Posterior cingulate gyrus (tissue), 11 donors: ENCODE results near the gene FBXW5.

Experiments
- DNase-seq, 10 donors: peaks; one replicate each; pipeline versions ENCODE4 v3.0.0 to v3.0.0-alpha.2; 2020 to 2021; ENCODE audit warnings: mixed read lengths in 3 of 10
- intact Hi-C: fragments of 100-400 bp; cut with DNase I; formaldehyde crosslinking; loops from one replicate; pipeline ENCODE4 v1.15.1; 2023

The FBXW5 gene

DNA sequence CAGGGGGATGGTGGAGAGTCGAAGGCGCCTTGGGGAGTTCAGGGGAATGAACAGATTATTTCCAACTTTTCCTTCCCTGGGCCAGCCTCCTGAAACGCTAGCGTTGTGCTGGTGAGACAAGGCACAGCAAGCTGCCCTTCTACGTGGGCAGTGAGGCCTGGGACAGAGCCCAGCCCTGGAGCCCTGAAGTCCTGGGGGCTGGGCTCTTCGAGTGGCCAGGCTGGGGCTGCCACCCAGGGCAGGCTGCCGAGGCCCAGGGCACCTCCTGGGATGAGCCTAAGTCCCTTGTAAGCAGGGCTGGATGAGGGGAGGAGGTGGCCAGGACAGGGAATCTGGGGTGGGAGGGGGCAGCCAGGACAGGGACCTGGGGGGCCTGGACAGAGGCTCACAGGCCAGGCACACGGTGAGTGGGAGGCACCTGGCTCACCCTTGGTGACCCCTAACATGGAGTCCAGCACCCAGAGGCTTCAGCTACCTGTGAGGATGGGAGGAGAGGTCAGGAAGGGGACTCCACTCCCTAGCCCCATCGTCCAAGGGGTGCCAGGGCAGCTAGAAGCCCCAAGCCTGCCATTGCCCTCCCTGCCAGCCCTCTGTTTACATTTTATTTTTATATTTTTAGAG, 6.2 kb upstream of the FBXW5 start:
- no peak for DNase-seq

DNA sequence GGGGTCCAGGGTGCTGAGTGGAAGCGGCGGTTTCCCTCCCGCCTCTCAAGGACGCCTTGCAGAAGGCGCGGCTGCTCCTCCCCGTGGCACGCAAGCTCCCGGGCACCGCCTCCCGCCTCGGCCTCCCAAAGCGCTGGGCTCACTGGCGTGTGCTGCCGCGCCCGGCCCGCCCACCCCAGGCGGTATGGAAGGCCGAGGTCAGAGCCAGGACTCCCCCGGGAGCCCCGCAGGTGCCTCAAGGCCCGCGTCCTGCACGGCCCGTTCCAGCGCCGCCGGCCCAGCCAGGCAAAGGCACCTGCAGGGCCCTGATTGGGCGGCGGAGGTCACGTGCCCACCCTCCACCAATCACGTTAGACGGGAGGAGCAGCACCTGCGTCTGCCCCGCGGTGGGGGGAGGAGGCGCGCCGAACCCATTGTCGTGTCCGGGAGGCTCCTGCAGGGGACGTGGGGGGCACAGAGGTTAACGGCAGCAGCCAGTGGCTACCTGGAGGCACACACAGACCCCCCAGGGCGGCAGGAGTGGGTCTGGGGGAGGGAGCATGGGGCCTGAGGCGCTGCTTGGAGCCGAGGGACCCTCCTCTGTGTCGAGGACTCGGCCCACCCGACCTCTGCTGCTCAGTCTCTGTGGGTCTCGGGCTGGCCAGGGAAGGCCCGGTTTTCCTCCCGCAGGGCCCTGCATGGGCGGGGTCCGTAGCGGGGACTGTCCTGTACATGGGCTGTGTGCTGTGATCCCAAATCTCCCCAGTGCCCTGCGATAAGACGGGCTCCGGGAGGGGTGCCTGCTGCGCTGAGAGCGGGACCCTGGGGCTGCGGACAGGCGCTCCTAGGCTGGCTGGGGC, 5.5 kb upstream of the FBXW5 start:
- DNase-seq = peak; percentile 97 to 100 (median 99)
- intact Hi-C loops = loop anchor here (2.0 to 10.0 kb wide), 3 partner anchors 27 to 155 kb away; partner anchors contain the start of genes AJM1, CCDC183, PHPT1 and PTGDS

More for the DNA sequence above, 6.2 kb upstream of the FBXW5 start:
- intact Hi-C loops = no loop called here

DNA sequence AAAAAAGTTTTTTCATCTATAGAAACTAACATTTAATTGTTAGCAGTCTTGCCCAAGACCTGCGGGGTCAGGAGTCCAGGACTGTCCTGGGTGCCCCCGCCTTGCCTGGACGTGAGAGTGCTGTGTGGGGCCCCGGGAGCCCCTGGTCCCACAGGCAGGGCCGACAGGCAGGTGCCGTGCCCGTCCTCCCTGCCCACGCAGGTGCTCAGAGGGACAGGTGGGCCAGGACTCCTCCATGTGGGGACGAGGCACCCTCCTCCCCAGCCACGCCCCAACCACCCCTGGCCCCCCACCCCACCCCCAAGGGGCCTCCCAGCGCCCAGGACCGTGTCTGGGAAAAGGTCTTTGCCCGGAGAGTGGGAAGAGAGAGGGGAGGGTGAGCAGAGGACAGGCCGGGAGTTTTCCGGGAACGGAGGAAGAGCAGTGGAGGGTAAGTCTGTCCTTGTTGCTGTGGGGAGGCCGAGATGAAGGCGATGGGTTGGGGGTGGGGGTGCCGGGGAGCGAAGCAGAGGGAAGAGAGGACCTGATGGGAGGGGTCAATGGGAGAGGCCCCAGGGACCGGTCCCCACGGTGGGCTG, 4.8 kb upstream of the FBXW5 start:
- intact Hi-C loops = loop anchor here (2.0 to 10.0 kb wide), 3 partner anchors 27 to 155 kb away; partner anchors contain the start of genes AJM1, CCDC183, PHPT1 and PTGDS
- DNase-seq = no peak

DNA sequence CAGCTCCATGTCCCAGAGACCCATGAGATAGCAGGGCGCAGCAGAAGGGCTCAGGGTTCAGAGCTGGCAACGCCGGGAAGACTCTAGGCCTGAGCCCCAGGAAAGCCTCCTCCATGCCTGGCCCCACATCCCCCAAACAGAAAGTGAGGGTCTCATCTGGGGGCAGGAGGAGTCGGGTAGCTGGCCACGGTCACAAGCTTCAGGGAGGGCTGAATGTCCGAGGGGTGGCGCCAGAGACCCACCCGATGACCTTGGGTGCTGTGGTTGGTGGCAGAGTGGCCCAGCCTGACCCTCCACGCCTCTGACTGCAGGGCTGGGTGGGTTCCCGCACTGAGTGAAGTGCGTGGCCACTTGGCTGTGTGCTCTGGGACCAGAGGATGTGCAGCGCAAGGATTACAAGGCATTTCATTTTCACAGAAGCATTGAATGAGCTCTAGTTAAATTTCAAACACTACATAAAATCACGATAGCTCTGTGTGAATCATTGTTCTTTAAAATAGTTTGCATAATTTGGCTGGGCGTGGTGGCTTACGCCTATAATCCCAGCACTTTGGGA, 3.5 kb upstream of the FBXW5 start:
- peak in 9 of 10 donors; percentile 57 to 95 (median 74) for DNase-seq
- intact Hi-C loops = loop anchor here (1.0 to 10.0 kb wide), 4 partner anchors 29 to 153 kb away; partner anchors contain the start of genes AJM1, CCDC183, PHPT1 and PTGDS

DNA sequence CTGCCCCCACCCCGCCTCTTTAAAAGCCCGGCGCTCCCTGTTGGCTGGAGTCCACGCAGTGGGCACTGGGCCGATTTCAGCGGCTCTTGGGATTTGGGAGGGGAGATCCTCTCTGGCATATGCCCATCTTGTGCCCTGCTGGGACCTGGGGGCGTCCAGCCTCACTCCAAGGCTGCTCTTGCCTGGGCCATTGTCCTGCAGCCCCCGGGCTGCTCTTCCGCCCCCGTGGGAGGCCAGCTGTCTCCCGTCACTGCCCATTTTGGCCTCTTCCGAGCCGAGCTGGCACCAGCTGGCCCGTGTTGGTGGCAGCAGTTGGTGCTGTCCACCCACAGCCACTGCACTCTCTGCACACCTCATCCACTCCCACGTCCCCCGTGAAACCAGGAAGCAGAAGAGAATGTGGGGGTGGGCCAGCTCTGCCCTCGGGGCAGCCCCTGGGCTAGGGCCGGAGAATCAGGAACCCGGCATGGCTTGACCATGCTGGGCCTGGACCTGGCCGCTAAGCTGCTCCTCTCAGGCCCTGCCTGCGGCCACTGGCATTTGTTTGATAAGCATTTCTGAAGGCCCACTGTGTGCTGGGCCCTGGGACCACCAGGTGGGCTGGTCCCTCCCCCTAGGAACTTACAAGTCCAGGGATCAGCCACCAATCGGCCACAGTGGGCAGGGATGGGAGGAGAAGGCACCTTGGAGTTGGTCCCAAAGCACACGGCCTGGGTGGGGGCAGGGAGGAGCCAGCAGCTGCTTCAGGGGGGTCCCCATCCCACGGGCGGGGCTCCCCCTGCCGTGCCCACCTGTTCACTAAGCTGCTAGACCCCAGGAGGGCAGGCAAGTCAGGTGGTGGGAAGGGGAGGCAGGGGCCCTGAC, 2.7 kb upstream of the FBXW5 start:
- peak in 4 of 10 donors; percentile 25 to 93 (median 50) for DNase-seq
- intact Hi-C loops = loop anchor here (10.0 kb wide), 2 partner anchors 102 to 152 kb away; partner anchors contain the start of genes AJM1, CCDC183, PHPT1 and TMEM141

DNA sequence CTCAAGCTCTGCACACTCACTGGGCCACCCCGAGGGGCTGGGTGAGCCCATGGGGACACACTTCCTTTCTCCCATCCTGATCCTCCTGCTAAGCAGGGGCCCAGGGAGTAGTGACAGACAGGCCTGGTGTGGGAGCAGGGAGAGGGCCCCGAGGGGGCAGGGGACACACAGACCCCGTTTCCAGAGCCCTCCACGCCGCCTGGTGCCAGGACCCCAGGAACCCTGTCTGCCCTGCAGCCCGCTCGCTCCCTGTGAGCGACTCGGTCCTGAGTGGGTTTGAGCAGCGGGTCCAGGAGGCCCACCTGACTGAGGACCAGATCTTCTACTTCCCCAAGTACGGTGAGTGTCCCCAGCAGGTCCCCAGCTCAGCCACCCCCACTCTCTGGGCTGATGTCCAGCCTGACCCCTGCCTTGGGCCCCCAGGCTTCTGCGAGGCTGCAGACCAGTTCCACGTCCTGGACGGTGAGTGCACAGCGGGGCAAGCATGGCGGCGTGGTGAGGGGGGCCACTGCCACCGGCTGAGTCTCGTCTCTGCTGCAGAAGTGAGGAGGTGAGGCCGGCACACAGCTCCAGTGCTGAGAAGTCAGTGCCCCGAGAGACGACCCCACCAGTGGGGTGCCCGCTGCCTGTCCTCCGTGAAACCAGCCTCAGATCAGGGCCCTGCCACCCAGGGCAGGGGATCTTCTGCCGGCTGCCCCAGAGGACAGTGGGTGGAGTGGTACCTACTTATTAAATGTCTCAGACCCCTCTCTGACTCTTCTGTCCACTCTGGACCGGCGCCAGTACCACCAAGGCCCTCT, 1.9 kb upstream of the FBXW5 start:
- no peak for DNase-seq
- intact Hi-C loops = loop anchor here (10.0 kb wide), 2 partner anchors 102 to 152 kb away; partner anchors contain the start of genes AJM1, CCDC183, PHPT1 and TMEM141

DNA sequence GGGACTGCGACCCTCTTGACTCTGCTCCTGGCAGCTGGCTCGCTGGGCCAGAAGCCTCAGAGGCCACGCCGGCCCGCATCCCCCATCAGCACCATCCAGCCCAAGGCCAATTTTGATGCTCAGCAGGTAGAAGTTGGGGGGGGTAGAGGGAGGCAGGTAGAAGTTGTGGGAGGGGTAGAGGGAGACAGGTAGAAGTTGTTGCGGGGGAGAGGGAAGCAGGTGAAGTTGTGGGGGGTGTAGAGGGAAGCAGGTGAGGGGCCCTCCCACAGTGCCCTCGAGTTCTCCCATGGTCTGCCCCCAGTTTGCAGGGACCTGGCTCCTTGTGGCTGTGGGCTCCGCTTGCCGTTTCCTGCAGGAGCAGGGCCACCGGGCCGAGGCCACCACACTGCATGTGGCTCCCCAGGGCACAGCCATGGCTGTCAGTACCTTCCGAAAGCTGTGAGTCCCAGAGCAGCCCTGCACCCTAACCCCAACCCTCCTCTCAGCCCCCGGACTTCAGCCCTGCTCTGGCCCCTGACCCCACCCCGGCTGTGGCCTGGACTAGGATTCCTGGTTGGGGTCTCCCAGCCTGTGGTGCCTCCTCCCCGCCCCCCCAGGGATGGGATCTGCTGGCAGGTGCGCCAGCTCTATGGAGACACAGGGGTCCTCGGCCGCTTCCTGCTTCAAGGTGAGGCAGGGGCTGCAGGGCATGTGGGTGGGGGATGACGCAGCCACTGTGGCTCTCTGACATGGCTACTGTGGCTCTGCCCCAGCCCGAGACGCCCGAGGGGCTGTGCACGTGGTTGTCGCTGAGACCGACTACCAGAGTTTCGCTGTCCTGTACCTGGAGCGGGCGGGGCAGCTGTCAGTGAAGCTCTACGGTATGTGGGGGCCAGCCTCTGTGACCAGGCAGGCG, 1.0 kb upstream of the FBXW5 start:
- DNase-seq = no peak
- intact Hi-C loops = loop anchor here (10.0 kb wide), 2 partner anchors 101 to 151 kb away; partner anchors contain the start of genes AJM1, CCDC183, PHPT1 and TMEM141

DNA sequence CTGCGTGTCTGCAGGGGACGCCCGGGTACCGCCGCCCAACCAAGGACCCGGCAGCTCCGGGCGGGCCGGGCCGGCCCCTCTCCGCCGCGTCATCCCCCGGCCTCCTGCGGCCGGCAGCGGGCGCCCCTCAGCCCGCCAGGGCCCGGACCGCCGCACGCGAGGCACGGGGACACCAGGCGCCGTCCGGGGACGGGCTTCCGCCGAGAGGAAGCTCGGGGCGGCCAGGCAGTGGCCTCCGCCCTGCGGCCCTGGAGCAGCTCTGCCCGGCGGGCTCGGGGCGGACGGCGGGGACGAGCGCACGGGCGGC, 373 bp downstream of the FBXW5 start:
- intact Hi-C loops = loop anchor here (10.0 kb wide), 2 partner anchors 99 to 149 kb away; partner anchors contain the start of genes AJM1, CCDC183, PHPT1 and TMEM141
- DNase-seq = no peak

DNA sequence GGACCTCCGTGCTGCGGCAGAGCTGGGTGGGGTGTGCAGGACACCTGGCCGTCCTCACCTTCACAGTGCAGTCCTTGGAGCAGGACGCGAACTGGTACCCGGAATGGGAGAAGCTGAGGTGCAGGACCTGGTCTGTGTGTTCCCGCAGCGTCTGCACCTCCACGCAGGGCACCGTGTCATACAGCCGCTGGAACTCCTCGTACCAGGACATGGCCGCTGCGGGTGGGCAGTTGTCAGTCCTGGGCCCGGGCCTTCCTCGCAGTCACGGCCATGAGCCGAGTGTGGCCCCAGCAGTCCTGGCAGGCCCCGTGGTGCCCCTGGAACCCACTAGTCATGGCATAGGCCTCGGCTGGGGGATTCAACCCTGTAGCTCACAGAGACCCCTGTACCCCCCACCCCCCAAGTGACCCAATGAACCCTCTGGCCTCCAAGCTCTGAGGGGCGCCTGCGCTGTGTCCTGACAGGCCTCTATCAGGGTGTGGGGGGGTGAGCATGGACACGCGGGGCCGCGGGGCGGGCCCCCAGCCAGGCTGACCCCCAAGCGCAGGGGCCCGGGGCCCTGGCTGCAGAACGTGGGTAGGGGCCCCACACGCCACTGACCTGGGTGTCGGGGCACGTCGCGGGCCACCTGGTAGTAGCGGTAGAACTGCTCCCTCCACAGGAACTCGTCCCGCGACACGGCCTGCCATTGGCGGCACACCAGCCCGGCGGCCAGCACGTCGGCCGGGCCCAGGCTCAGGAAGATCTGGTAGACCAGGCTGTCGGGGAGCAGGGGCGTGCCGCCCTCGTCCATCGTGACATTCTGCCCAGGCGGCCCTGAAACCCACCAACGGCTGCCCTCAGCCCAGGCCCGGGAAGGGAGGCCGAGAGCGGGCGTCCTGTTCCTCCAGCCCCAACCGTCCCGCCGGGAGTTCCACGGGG, 987 bp downstream of the FBXW5 start:
- intact Hi-C loops = loop anchor here (10.0 kb wide), 2 partner anchors 99 to 149 kb away; partner anchors contain the start of genes AJM1, CCDC183, PHPT1 and TMEM141
- DNase-seq = peak in 2 of 10 donors; percentile 51 to 86

DNA sequence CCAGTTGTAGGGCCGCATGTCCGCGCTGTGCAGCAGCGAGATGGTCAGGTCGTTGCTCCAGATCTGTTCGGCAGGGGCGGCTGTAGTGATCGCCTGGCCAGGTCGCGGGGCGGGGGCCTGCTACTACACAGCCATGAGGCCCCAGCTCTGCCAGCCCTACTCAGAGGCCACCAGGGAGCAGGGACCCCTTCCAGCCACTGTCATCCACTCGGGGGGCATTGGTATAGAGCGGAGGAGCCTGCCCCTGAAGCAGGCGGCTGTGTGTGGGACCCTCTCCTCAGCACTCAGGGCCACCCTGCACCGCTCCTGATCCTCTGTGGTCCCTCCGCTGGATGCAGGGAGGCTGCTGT, 1.7 kb downstream of the FBXW5 start:
- DNase-seq = peak in 3 of 10 donors; percentile 6 to 72 (median 64)
- intact Hi-C loops = loop anchor here (10.0 kb wide), 2 partner anchors 98 to 148 kb away; partner anchors contain the start of genes AJM1, CCDC183, PHPT1 and TMEM141

DNA sequence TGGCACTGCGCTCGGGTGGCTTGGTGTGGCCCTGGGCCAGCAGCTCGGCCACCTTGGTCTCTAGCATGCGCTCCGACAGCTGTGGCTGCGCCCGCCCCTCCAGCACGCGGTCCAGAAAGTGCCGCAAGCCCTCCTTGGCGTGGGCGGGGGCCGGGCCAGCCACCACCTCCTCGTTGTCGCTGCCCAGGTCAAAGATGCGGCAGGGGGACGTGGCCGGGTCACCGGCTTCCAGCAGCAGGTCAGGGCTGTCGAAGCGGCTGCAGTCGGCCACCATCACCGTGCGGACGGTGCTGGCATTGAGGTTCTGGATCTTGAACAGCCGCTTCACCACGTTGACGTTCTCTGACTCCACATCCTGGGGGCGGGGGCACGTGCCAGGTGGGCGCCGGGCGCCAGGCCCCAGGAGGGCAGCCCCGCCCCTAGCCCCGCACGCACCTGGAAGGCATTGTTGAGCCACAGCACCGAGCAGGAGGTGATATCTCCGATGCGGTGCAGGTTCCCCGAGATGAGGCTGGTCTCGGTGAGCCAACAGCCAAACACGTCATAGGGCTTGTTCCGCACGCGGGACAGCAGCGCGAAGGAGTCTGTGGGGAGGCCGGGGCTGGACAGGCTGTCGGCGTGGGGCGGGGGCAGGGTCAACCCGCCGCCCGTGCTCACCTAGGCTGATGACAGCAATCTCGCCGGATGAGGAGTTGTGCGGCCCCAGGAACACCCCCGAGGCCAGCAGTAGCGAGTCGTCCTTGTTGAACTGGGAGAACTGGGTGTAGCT, 2.2 kb downstream of the FBXW5 start:
- peak in 2 of 10 donors; percentile 72 to 80 for DNase-seq

DNA sequence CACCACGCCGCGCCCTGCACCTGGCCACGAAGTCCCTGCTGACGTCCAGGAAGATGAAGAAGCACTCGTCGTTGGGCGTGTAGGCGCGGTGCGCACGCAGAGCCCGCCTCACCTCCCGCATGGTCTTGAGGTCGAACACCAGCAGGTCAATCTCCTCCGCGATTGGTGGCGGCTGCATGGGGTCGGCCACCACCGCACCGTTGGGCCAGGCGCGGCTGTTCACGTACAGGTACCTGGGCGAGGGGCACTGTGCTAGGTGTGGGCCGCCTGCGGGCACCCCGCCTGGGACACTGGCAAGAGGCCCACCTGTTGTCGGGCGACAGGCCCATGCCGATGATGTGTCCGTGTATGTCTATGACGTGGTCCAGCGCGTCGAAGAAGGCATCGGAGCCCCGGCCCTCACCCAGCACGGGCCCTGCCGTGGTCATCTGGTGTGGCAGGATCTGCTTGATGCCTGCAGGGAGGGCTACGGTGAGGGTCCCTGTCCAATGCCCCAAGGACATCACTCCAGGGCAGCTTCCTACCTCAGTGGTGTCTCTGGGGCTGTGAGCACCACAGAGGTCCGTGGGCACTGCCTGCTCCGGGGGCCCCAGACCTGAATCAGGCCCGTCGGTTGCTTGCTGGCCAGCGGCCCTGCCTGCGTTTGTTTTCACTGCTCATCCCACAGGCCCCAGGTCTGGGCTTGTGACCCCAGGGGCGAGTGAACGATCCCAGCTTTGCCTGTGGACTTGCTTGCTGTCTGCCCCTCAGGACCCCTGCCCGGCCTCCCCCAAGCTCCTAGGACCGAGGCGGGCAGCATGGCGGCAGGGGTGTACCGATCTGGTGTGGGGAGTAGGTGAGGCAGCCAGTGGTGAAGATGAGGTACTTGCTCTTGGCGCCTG, 3.1 kb downstream of the FBXW5 start:
- intact Hi-C loops = loop anchor here (10.0 kb wide), 2 partner anchors 97 to 147 kb away; partner anchors contain the start of genes AJM1, CCDC183, PHPT1 and TMEM141
- DNase-seq = peak in 2 of 10 donors; percentile 66 to 76

More for the DNA sequence above, 2.2 kb downstream of the FBXW5 start:
- intact Hi-C loops = loop anchor here (10.0 kb wide), 2 partner anchors 97 to 147 kb away; partner anchors contain the start of genes AJM1, CCDC183, PHPT1 and TMEM141

DNA sequence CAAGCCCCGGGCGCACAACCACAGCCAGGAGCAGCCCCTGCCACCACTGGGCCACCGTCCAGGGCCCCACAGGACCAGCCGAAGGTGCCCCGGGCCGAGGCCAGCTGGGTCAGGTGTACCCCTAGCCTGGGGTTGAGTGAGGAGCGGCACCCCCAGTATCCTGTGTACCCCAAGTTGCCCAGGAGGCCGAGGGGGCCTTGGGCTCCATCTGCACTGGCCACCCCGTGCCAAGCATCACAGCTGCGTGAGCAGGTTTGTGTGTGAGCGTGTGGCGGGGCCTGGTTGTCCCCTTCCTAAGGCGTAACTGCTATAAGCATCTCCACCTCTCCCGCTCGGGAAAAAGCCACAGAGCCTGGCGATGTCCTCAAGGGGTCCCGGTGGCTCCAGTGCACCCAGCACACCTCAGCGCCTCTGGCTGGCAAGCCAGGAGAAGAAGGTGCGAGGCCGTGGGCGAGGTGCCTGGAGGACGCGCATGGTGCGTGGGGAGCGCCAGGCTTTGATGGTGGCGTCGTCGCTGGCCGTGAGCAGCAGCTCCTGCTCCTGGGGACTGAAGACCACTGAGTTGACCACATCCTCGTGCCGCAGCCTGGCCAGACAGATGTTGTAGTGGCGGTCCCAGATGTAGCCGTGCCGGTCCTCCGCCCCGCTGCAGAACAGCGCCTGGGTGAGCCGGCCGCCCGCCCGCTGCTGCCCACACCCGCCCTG, 3.9 kb downstream of the FBXW5 start:
- DNase-seq = peak in 1 of 10 donors; percentile 62
- intact Hi-C loops = loop anchor here (10.0 kb wide), 2 partner anchors 96 to 146 kb away; partner anchors contain the start of genes AJM1, CCDC183, PHPT1 and TMEM141
